HG03457 (cell line): ENCODE measurements around the gene INPP4A.
"Not testable (repeated sequence)": the region's sequence is repeated elsewhere in the genome, so short reads cannot be mapped to it uniquely, and the experiment has no call there.

Experiments
- ATAC-seq: cut with Tn5 transposase; IDR thresholded peaks from one replicate; pipeline ENCODE4 v1.9.1; 2021; ENCODE audit warnings: moderate number of reproducible peaks; ENCODE audit not compliant: unreplicated experiment

Gene INPP4A

GRCh38 chr2:98444436-98445176 is at the start of gene INPP4A:
Gene INPP4A (plus strand): TSS chr2:98444858. CDS start chr2:98520049, 75,191 bp downstream.
- ATAC-seq: peak; percentile 63

- no peak for ATAC-seq
These were observed 48.7 kb upstream of the INPP4A start for GRCh38 chr2:98395977-98396376.

- ATAC-seq: no peak
These were observed 47.8 kb upstream of the INPP4A start for GRCh38 chr2:98396745-98397355.

GRCh38 chr2:98399140-98399539 is 45.5 kb upstream of the INPP4A start:
- ATAC-seq: no peak

- no peak for ATAC-seq
These were observed 40.8 kb upstream of the INPP4A start for GRCh38 chr2:98403878-98404277.

- ATAC-seq: no peak
These were observed 40.0 kb upstream of the INPP4A start for GRCh38 chr2:98404556-98405250.

- ATAC-seq: no peak
These were observed 39.4 kb upstream of the INPP4A start for GRCh38 chr2:98405301-98405700.

GRCh38 chr2:98408155-98408554 is 36.5 kb upstream of the INPP4A start:
- no peak for ATAC-seq

- ATAC-seq: no peak
These were observed 31.8 kb upstream of the INPP4A start for GRCh38 chr2:98412751-98413458.

- ATAC-seq: not testable (repeated sequence)
These were observed 30.4 kb upstream of the INPP4A start for GRCh38 chr2:98414246-98414645.

GRCh38 chr2:98415719-98416248 is 28.9 kb upstream of the INPP4A start:
- not testable (repeated sequence) for ATAC-seq

GRCh38 chr2:98416383-98417159 is 28.1 kb upstream of the INPP4A start:
- no peak for ATAC-seq

- no peak for ATAC-seq
These were observed 25.1 kb upstream of the INPP4A start for GRCh38 chr2:98419544-98419943.

GRCh38 chr2:98419977-98420725 is 24.5 kb upstream of the INPP4A start:
- no peak for ATAC-seq

GRCh38 chr2:98422449-98422848 is 22.2 kb upstream of the INPP4A start:
- ATAC-seq: no peak

- no peak for ATAC-seq
These were observed 17.9 kb upstream of the INPP4A start for GRCh38 chr2:98426771-98427170.

- ATAC-seq: no peak
These were observed 12.5 kb upstream of the INPP4A start for GRCh38 chr2:98432145-98432544.

- no peak for ATAC-seq
These were observed 11.2 kb upstream of the INPP4A start for GRCh38 chr2:98433363-98433964.

GRCh38 chr2:98434492-98434891 is 10.2 kb upstream of the INPP4A start:
- no peak for ATAC-seq
